ENCODE measurements around the gene PXDC1. TPM values are rescaled to one million over a fixed set of nuclear protein-coding genes. Genes with fewer than 3 reads are reported as not detected.

The PXDC1 gene
- total and polyA plus RNA-seq, 4 donors = 24.1 to 106 (median 77.6) TPM

- TF ChIP-seq ZBTB33 (IDR thresholded peaks at IDR 0.05) (no peak), HNF4G (IDR thresholded peaks at IDR 0.05) (no peak), RXRA (IDR thresholded peaks at IDR 0.05) (peak; percentile 71 to 88)
These were observed 19.0 kb downstream of the PXDC1 start (continued) for GRCh38 chr6:3732345-3733141.

GRCh38 chr6:3731700-3732099 is 19.8 kb downstream of the PXDC1 start:
- no peaks in the 10 kb centered on the region for H3K27me3 ChIP-seq (ENCODE audit: control insufficient read depth in 4 of 4, insufficient read depth in 4 of 4, low read length in 3 of 4)
- H3K4me1 ChIP-seq (ENCODE audit: control insufficient read depth in 4 of 4, insufficient read depth in 4 of 4, low read length in 3 of 4) = peaks cover 0 to 12% (median 8%) of the 10 kb centered on the region in 4 donors
- WGBS = 42% methylated on average over 7 of the region's 7 CpGs
- peaks cover 20 to 69% (median 55%) of the 10 kb centered on the region in 4 donors for H3K36me3 ChIP-seq (ENCODE audit: control insufficient read depth in 4 of 4, insufficient read depth in 3 of 4, low read depth in 1 of 4, low read length in 3 of 4)
- H3K4me3 ChIP-seq (ENCODE audit: low read depth in 1 of 3, low read length in 3 of 3) = no peak overlapping the region
- no peak overlapping the region for H3K27ac ChIP-seq (ENCODE audit: low read depth in 1 of 2, low read length in 2 of 2)
- TF ChIP-seq RAD21 (IDR thresholded peaks at IDR 0.05) (peak in 1 of 2 donors; percentile 25), GABPA (IDR thresholded peaks at IDR 0.05 in 1 of 2, conservative IDR thresholded peaks at IDR 0.05 in 1 of 2) (no peak)
- DNase-seq (ENCODE audit: low spot score) = no peak
- no peak overlapping the region for H3K9ac ChIP-seq (ENCODE audit: low read depth in 1 of 2, low read length in 2 of 2)
- H3K9me3 ChIP-seq (ENCODE audit: control insufficient read depth in 4 of 4, low read length in 3 of 4) = no peaks in the 10 kb centered on the region

GRCh38 chr6:3729603-3730344 is 21.7 kb downstream of the PXDC1 start:
- no peak for DNase-seq (ENCODE audit: low spot score)
- peaks cover 0 to 12% (median 8%) of the 10 kb centered on the region in 4 donors for H3K4me1 ChIP-seq (ENCODE audit: control insufficient read depth in 4 of 4, insufficient read depth in 4 of 4, low read length in 3 of 4)
- no peaks in the 10 kb centered on the region for H3K9me3 ChIP-seq (ENCODE audit: control insufficient read depth in 4 of 4, low read length in 3 of 4)
- TF ChIP-seq JUND (IDR thresholded peaks at IDR 0.05) (no peak), GABPA (IDR thresholded peaks at IDR 0.05 in 1 of 2, conservative IDR thresholded peaks at IDR 0.05 in 1 of 2) (no peak), RAD21 (IDR thresholded peaks at IDR 0.05) (no peak), HNF4A (conservative IDR thresholded peaks at IDR 0.05) (no peak), EGR1 (IDR thresholded peaks at IDR 0.05; ENCODE audit: low read depth in 2 of 2) (no peak), MAX (IDR thresholded peaks at IDR 0.05) (no peak), NR2F2 (IDR thresholded peaks at IDR 0.05) (no peak)
- no peak overlapping the region for H3K27ac ChIP-seq (ENCODE audit: low read depth in 1 of 2, low read length in 2 of 2)
- WGBS = 90% methylated on average over 9 of the region's 9 CpGs
- peaks cover 27 to 66% (median 53%) of the 10 kb centered on the region in 4 donors for H3K36me3 ChIP-seq (ENCODE audit: control insufficient read depth in 4 of 4, insufficient read depth in 3 of 4, low read depth in 1 of 4, low read length in 3 of 4)
- no peak overlapping the region for H3K9ac ChIP-seq (ENCODE audit: low read depth in 1 of 2, low read length in 2 of 2)
- H3K4me3 ChIP-seq (ENCODE audit: low read depth in 1 of 3, low read length in 3 of 3) = no peak overlapping the region
- no peaks in the 10 kb centered on the region for H3K27me3 ChIP-seq (ENCODE audit: control insufficient read depth in 4 of 4, insufficient read depth in 4 of 4, low read length in 3 of 4)

GRCh38 chr6:3727593-3728108 is 23.9 kb downstream of the PXDC1 start:
- Histone ChIP-seq H3K4me1 (ENCODE audit: control insufficient read depth in 4 of 4, insufficient read depth in 4 of 4, low read length in 3 of 4) (peaks cover 0 to 12% (median 8%) of the 10 kb centered on the region in 4 donors), H3K9ac (ENCODE audit: low read depth in 1 of 2, low read length in 2 of 2) (no peak overlapping the region), H3K27me3 (ENCODE audit: control insufficient read depth in 4 of 4, insufficient read depth in 4 of 4, low read length in 3 of 4) (no peaks in the 10 kb centered on the region), H3K9me3 (ENCODE audit: control insufficient read depth in 4 of 4, low read length in 3 of 4) (no peaks in the 10 kb centered on the region), H3K4me3 (ENCODE audit: low read depth in 1 of 3, low read length in 3 of 3) (no peak overlapping the region), H3K36me3 (ENCODE audit: control insufficient read depth in 4 of 4, insufficient read depth in 3 of 4, low read depth in 1 of 4, low read length in 3 of 4) (peaks cover 24 to 75% (median 61%) of the 10 kb centered on the region in 4 donors), H3K27ac (ENCODE audit: low read depth in 1 of 2, low read length in 2 of 2) (no peak overlapping the region)
- 96% methylated on average over 11 of the region's 11 CpGs for WGBS
- DNase-seq (ENCODE audit: low spot score) = no peak
- no peak for TF ChIP-seq NR2F2 (IDR thresholded peaks at IDR 0.05)
- no peak for TF ChIP-seq JUND (IDR thresholded peaks at IDR 0.05)
- TF ChIP-seq RXRA (IDR thresholded peaks at IDR 0.05) = no peak
- TF ChIP-seq EGR1 (IDR thresholded peaks at IDR 0.05; ENCODE audit: low read depth in 2 of 2) = no peak
- TF ChIP-seq REST (IDR thresholded peaks at IDR 0.05) = no peak
- no peak for TF ChIP-seq SP1 (IDR thresholded peaks at IDR 0.05)
- no peak for TF ChIP-seq MAX (IDR thresholded peaks at IDR 0.05)
- TF ChIP-seq GABPA (IDR thresholded peaks at IDR 0.05 in 1 of 2, conservative IDR thresholded peaks at IDR 0.05 in 1 of 2) = no peak
- no peak for TF ChIP-seq ZBTB33 (IDR thresholded peaks at IDR 0.05)

Data from liver (tissue), 9 donors.